ENCODE data around the gene C9orf72.

C9orf72 gene

GRCh38 chr9:27528886-27529315, 44.4 kb downstream of the C9orf72 start:
- Histone ChIP-seq H3K4me3 (ENCODE audit: low read depth, low read length) (peak overlapping the region; percentile 89), H3K27me3 (ENCODE audit: control insufficient read depth, insufficient read depth, low read length) (peaks cover 8% of the 10 kb centered on the region; the same call in 1 of the 2 replicates), H3K27ac (ENCODE audit: low read depth, low read length) (peak overlapping the region; percentile 65), H3K9me3 (ENCODE audit: control insufficient read depth, insufficient read depth, low read length) (no peaks in the 10 kb centered on the region), H3K36me3 (ENCODE audit: control insufficient read depth, insufficient read depth, low read length) (no peaks in the 10 kb centered on the region), H3K4me1 (ENCODE audit: control insufficient read depth, insufficient read depth, low read length) (peaks cover 27% of the 10 kb centered on the region), H3K9ac (ENCODE audit: low read depth, low read length) (peak overlapping the region; percentile 71)

GRCh38 chr9:27528076-27528885, 45.0 kb downstream of the C9orf72 start:
- Histone ChIP-seq H3K4me1 (ENCODE audit: control insufficient read depth, insufficient read depth, low read length) (peaks cover 30% of the 10 kb centered on the region), H3K9ac (ENCODE audit: low read depth, low read length) (peak overlapping the region; percentile 71), H3K36me3 (ENCODE audit: control insufficient read depth, insufficient read depth, low read length) (no peaks in the 10 kb centered on the region), H3K9me3 (ENCODE audit: control insufficient read depth, insufficient read depth, low read length) (no peaks in the 10 kb centered on the region), H3K27me3 (ENCODE audit: control insufficient read depth, insufficient read depth, low read length) (peaks cover 8% of the 10 kb centered on the region; the same call in 1 of the 2 replicates), H3K27ac (ENCODE audit: low read depth, low read length) (peak overlapping the region; percentile 65), H3K4me3 (ENCODE audit: low read depth, low read length) (peak overlapping the region; percentile 89)

DNA sequence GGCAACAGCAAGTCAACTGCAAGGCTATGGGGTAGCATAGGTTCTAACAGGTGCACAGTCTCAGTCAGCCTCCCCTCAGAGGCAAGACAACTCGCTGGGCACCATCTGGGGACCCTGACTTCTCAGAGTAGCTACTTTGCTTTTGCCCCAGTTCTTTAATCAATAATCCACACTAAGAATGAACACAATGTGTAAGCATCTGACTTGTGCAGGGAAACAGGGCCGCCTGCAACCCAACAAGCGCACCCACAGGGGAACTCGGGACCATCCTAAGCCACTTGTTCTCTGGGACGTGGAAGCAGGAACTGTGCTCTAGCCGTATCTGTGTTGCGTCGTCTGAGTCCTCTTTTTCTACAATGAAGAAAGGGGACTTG, 45.6 kb downstream of the C9orf72 start:
- peak overlapping the region; percentile 89 for H3K4me3 ChIP-seq (ENCODE audit: low read depth, low read length)
- H3K4me1 ChIP-seq (ENCODE audit: control insufficient read depth, insufficient read depth, low read length) = peaks cover 34% of the 10 kb centered on the region
- peak overlapping the region; percentile 21; the same call in 1 of the 2 replicates for H3K9ac ChIP-seq (ENCODE audit: low read depth, low read length)
- H3K9me3 ChIP-seq (ENCODE audit: control insufficient read depth, insufficient read depth, low read length) = no peaks in the 10 kb centered on the region
- H3K36me3 ChIP-seq (ENCODE audit: control insufficient read depth, insufficient read depth, low read length) = no peaks in the 10 kb centered on the region
- H3K27me3 ChIP-seq (ENCODE audit: control insufficient read depth, insufficient read depth, low read length) = peaks cover 8% of the 10 kb centered on the region; the same call in 1 of the 2 replicates
- H3K27ac ChIP-seq (ENCODE audit: low read depth, low read length) = peak overlapping the region; percentile 65

DNA sequence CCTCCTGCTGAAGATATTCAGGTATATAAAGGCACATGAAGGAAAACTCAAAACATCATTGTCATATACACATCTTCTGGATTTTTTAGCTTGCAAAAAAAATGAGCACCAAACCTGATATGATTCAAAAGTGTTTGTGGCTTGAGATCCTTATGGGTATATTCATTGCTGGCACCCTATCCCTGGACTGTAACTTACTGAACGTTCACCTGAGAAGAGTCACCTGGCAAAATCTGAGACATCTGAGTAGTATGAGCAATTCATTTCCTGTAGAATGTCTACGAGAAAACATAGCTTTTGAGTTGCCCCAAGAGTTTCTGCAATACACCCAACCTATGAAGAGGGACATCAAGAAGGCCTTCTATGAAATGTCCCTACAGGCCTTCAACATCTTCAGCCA, 49.0 kb downstream of the C9orf72 start, which contains the start of gene IFNK:
IFNK (plus strand) TSS at position 55 of the 400 bp plus-strand sequence; CDS start at position 102, 47 bp downstream.
- no peak within 1 kb of the TSS for H3K4me3 ChIP-seq (ENCODE audit: low read depth, low read length)
- no peaks in the 10 kb centered on the region for H3K36me3 ChIP-seq (ENCODE audit: control insufficient read depth, insufficient read depth, low read length)
- H3K9ac ChIP-seq (ENCODE audit: low read depth, low read length) = no peak within 1 kb of the TSS
- peaks cover 28% of the 10 kb centered on the region for H3K4me1 ChIP-seq (ENCODE audit: control insufficient read depth, insufficient read depth, low read length)
- peaks cover 8% of the 10 kb centered on the region; the same call in 1 of the 2 replicates for H3K27me3 ChIP-seq (ENCODE audit: control insufficient read depth, insufficient read depth, low read length)
- H3K27ac ChIP-seq (ENCODE audit: low read depth, low read length) = no peak within 1 kb of the TSS
- H3K9me3 ChIP-seq (ENCODE audit: control insufficient read depth, insufficient read depth, low read length) = no peaks in the 10 kb centered on the region

GRCh38 chr9:27523141-27523540, 50.1 kb downstream of the C9orf72 start:
- no peak overlapping the region for H3K4me3 ChIP-seq (ENCODE audit: low read depth, low read length)
- H3K4me1 ChIP-seq (ENCODE audit: control insufficient read depth, insufficient read depth, low read length) = peaks cover 28% of the 10 kb centered on the region
- H3K27me3 ChIP-seq (ENCODE audit: control insufficient read depth, insufficient read depth, low read length) = peaks cover 8% of the 10 kb centered on the region; the same call in 1 of the 2 replicates
- H3K9ac ChIP-seq (ENCODE audit: low read depth, low read length) = no peak overlapping the region
- H3K27ac ChIP-seq (ENCODE audit: low read depth, low read length) = no peak overlapping the region
- H3K36me3 ChIP-seq (ENCODE audit: control insufficient read depth, insufficient read depth, low read length) = no peaks in the 10 kb centered on the region
- H3K9me3 ChIP-seq (ENCODE audit: control insufficient read depth, insufficient read depth, low read length) = no peaks in the 10 kb centered on the region

DNA sequence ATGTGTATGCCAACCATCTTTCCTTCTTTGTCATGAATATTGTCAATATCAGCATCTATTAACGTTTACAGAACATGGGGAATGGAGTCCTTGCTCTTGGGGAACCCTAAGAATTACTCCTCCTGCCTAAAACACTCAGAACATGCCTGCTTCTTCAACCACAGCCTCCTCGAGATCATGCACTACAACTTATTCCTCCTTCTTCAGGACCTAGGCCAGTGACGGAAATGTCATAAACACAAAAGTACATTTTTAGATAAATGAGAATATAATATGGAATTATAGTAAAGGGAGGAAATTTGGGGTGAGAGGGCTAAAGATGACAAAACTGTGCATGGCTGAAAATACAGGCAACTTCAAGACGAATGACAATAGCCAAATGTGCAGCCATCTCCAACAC, 52.3 kb downstream of the C9orf72 start:
- H3K27ac ChIP-seq (ENCODE audit: low read depth, low read length) = no peak overlapping the region
- H3K36me3 ChIP-seq (ENCODE audit: control insufficient read depth, insufficient read depth, low read length) = no peaks in the 10 kb centered on the region
- H3K9ac ChIP-seq (ENCODE audit: low read depth, low read length) = no peak overlapping the region
- peaks cover 17% of the 10 kb centered on the region for H3K4me1 ChIP-seq (ENCODE audit: control insufficient read depth, insufficient read depth, low read length)
- H3K9me3 ChIP-seq (ENCODE audit: control insufficient read depth, insufficient read depth, low read length) = no peaks in the 10 kb centered on the region
- H3K27me3 ChIP-seq (ENCODE audit: control insufficient read depth, insufficient read depth, low read length) = no peaks in the 10 kb centered on the region
- H3K4me3 ChIP-seq (ENCODE audit: low read depth, low read length) = no peak overlapping the region

- Histone ChIP-seq H3K4me3 (ENCODE audit: low read depth, low read length) (no peak overlapping the region), H3K9me3 (ENCODE audit: control insufficient read depth, insufficient read depth, low read length) (no peaks in the 10 kb centered on the region), H3K27me3 (ENCODE audit: control insufficient read depth, insufficient read depth, low read length) (no peaks in the 10 kb centered on the region), H3K4me1 (ENCODE audit: control insufficient read depth, insufficient read depth, low read length) (peaks cover 11% of the 10 kb centered on the region; the same call in 1 of the 2 replicates), H3K9ac (ENCODE audit: low read depth, low read length) (no peak overlapping the region), H3K36me3 (ENCODE audit: control insufficient read depth, insufficient read depth, low read length) (no peaks in the 10 kb centered on the region), H3K27ac (ENCODE audit: low read depth, low read length) (no peak overlapping the region)
Observed at GRCh38 chr9:27519466-27520465, 53.5 kb downstream of the C9orf72 start.

DNA sequence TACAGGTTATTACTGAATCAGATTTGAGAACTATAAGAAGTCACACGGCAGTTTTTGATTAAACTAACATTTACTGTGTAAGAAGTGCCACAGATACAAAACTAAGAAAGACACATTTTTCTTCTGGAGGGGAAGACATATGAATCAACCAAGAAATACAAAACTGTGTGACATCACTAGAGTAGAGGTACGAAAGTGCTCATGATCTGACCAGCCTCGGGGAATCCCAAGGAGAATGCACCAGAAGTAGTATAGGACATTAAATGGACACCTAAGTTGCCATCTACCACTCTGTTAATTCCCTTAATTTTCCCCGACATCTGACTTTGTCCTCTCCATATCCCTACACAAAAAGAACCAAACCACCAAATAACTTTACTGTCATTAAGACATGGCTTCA, 54.5 kb downstream of the C9orf72 start:
- no peak overlapping the region for H3K9ac ChIP-seq (ENCODE audit: low read depth, low read length)
- H3K27me3 ChIP-seq (ENCODE audit: control insufficient read depth, insufficient read depth, low read length) = no peaks in the 10 kb centered on the region
- no peak overlapping the region for H3K27ac ChIP-seq (ENCODE audit: low read depth, low read length)
- H3K4me3 ChIP-seq (ENCODE audit: low read depth, low read length) = no peak overlapping the region
- H3K36me3 ChIP-seq (ENCODE audit: control insufficient read depth, insufficient read depth, low read length) = no peaks in the 10 kb centered on the region
- peaks cover 11% of the 10 kb centered on the region; the same call in 1 of the 2 replicates for H3K4me1 ChIP-seq (ENCODE audit: control insufficient read depth, insufficient read depth, low read length)
- H3K9me3 ChIP-seq (ENCODE audit: control insufficient read depth, insufficient read depth, low read length) = no peaks in the 10 kb centered on the region

- Histone ChIP-seq H3K9ac (ENCODE audit: low read depth, low read length) (no peak overlapping the region), H3K36me3 (ENCODE audit: control insufficient read depth, insufficient read depth, low read length) (no peaks in the 10 kb centered on the region), H3K4me1 (ENCODE audit: control insufficient read depth, insufficient read depth, low read length) (peaks cover 6% of the 10 kb centered on the region; the same call in 1 of the 2 replicates), H3K9me3 (ENCODE audit: control insufficient read depth, insufficient read depth, low read length) (no peaks in the 10 kb centered on the region), H3K4me3 (ENCODE audit: low read depth, low read length) (no peak overlapping the region), H3K27me3 (ENCODE audit: control insufficient read depth, insufficient read depth, low read length) (no peaks in the 10 kb centered on the region), H3K27ac (ENCODE audit: low read depth, low read length) (no peak overlapping the region)
Observed at GRCh38 chr9:27518006-27518405, 55.3 kb downstream of the C9orf72 start.

DNA sequence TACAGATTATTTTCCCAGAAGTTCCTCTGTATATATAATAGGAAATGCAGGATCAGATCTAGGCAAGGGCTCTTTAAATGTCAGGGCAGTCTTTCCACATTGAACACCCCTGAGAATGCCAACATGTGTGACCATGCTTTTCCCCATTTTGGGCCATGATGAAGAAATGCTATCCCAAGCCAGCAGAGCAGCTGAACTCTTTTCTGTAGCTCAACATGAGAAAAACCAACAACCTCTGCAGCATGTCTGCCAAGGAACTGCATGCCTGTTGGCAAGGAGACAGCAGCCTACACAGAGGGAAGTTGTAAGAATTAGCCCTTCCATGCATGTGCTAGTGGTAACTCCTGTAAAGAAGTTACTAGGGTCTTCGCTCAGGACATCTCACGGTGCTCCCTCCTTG, 58.7 kb downstream of the C9orf72 start:
- no peak overlapping the region for H3K9ac ChIP-seq (ENCODE audit: low read depth, low read length)
- no peaks in the 10 kb centered on the region for H3K36me3 ChIP-seq (ENCODE audit: control insufficient read depth, insufficient read depth, low read length)
- H3K27me3 ChIP-seq (ENCODE audit: control insufficient read depth, insufficient read depth, low read length) = no peaks in the 10 kb centered on the region
- peaks cover 5% of the 10 kb centered on the region; the same call in 1 of the 2 replicates for H3K4me1 ChIP-seq (ENCODE audit: control insufficient read depth, insufficient read depth, low read length)
- H3K9me3 ChIP-seq (ENCODE audit: control insufficient read depth, insufficient read depth, low read length) = no peaks in the 10 kb centered on the region
- no peak overlapping the region for H3K4me3 ChIP-seq (ENCODE audit: low read depth, low read length)
- no peak overlapping the region for H3K27ac ChIP-seq (ENCODE audit: low read depth, low read length)
